Gastroesophageal sphincter (tissue), 3 donors: ENCODE measurements around the gene SSUH2.

ENCODE experiments used
- CTCF ChIP-seq, 4 experiments: fragments of 200-600 bp in 2 of 4; fragments of 450-650 bp in 2 of 4; sonication (generic) in 1 of 4; IDR thresholded peaks; one replicate each; pipeline ENCODE4 v1.5.1; 2017 to 2019; ENCODE audit warnings: antibody characterized with exemption in 4 of 4, mild to moderate bottlenecking in 2 of 4, moderate library complexity in 2 of 4
- POLR2A ChIP-seq, 2 donors: fragments of 450-650 bp; IDR thresholded peaks; one replicate each; pipeline ENCODE4 v1.6.1; 2017; ENCODE audit warnings: antibody characterized with exemption in 2 of 2, mild to moderate bottlenecking in 2 of 2, moderate library complexity in 1 of 2

DNA sequence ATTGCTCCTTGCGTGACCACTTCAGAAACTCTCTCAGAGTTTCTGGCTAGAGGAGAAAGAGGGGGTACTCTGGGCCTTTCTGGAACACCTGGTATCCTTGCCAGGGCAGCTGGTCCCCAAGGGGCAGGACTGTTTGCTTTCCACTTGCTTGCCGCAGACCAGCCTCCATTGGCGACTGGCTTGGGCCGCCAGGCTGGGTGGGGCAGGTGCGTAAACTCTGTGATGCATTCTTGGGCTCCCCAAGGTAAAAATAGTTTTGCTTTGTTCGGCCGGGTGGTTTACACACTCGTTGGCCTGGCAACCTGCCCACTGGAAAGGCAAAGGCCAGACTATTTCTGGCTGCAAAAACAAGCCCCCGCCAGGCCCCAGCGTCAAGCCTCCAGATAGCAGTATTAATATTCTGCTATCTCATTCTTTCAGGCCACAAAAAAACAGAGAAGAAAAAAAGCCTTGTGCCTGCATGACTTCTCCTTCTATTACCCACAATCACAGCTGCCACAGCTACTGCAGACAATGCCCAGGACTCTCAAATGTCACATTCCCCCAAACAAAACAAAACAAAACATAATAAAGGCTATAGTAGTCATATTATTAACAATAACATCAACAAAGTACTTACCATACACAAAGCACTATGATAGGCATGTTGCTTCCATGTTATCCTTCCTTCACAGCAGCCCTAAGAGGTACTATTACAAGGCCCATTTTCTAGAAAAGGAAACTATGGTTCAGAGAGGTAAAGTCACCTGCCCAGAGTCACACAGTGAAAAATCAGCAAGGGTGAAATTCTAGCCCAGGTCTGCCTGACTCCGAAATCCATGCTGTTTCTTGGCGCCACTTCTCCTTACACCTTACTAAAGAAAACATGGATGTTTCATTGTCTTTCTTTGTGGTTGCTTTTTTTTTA, 14.0 kb upstream of the SSUH2 start:
- TF ChIP-seq CTCF (IDR thresholded peaks at IDR 0.05) (no peak), POLR2A (IDR thresholded peaks at IDR 0.05) (no peak)
